Esophagus muscularis mucosa (tissue), 4 donors: ENCODE measurements around the gene ESRRG. TPM values are rescaled to one million over a fixed set of nuclear protein-coding genes. Genes with fewer than 3 reads are reported as not detected.

Source experiments
- DNase-seq: peaks from one replicate; pipeline ENCODE4 v3.0.0-alpha.2; 2017; ENCODE audit errors: extremely low spot score
- H3K27ac ChIP-seq, 4 donors: fragments of 200-600 bp; sonication (generic); replicated peaks in 1 of 4; 1 replicate in 3 of 4; 2 replicates in 1 of 4; pipeline ENCODE4 v1.5.1; 2016 to 2019; ENCODE audit warnings: mild to moderate bottlenecking in 1 of 4
- H3K27me3 ChIP-seq, 4 donors: fragments of 200-600 bp; sonication (generic); one replicate each; pipeline versions ENCODE4 v1.5.1 to v1.6.0; 2016 to 2019
- H3K36me3 ChIP-seq, 4 donors: fragments of 200-600 bp; sonication (generic); one replicate each; pipeline ENCODE4 v1.5.1; 2016 to 2019
- H3K4me1 ChIP-seq, 4 donors: fragments of 200-600 bp; sonication (generic); one replicate each; pipeline ENCODE4 v1.5.1; 2016 to 2019
- H3K4me3 ChIP-seq, 4 donors: fragments of 200-600 bp; sonication (generic); 1 replicate in 2 of 4; 2 replicates in 2 of 4; pipeline ENCODE4 v1.5.1; 2016 to 2019; ENCODE audit warnings: mild to moderate bottlenecking in 4 of 4, moderate library complexity in 1 of 4
- H3K9me3 ChIP-seq, 4 donors: fragments of 200-600 bp; sonication (generic); 1 replicate in 3 of 4; 2 replicates in 1 of 4; pipeline ENCODE4 v1.5.1; 2016 to 2019
- CTCF ChIP-seq, 3 experiments: fragments of 200-600 bp in 2 of 3; fragments of 450-650 bp in 1 of 3; sonication (generic) in 2 of 3; IDR thresholded peaks; one replicate each; pipeline ENCODE4 v1.5.1; 2017 to 2019; ENCODE audit warnings: antibody characterized with exemption in 3 of 3, mild to moderate bottlenecking in 2 of 3, moderate library complexity in 1 of 3
- EP300 ChIP-seq: sonication (generic); formaldehyde crosslinking; IDR thresholded peaks from one replicate; pipeline ENCODE4 v1.6.1; 2017; ENCODE audit warnings: antibody characterized with exemption
- POLR2A ChIP-seq: fragments of 450-650 bp; IDR thresholded peaks from one replicate; pipeline ENCODE4 v1.6.1; 2017; ENCODE audit warnings: antibody characterized with exemption, moderate library complexity, mild to moderate bottlenecking, low read depth
- POLR2AphosphoS5 ChIP-seq, 2 donors: sonication (generic); formaldehyde crosslinking; IDR thresholded peaks; one replicate each; pipeline ENCODE4 v1.6.1; 2017; ENCODE audit warnings: antibody characterized with exemption in 2 of 2
- WGBS: methylation state at CpG from one replicate; pipeline ENCODE4 v1.1.5; 2018; 5-methylcytosine and 5-hydroxymethylcytosine counted together
- intact Hi-C: fragments of 100-400 bp; cut with DNase I; formaldehyde crosslinking; loops from one replicate; pipeline ENCODE4 v1.15.1; 2023
- total RNA-seq, 4 donors: library from RNA; depleted of rRNA; stranded (reverse); fragments of >200 nt; gene quantifications; one replicate each; pipeline versions ENCODE4 v1.1.0 to v1.2.1, GENCODE V29; 2016

ESRRG gene
- total RNA-seq, 4 donors from 2014 or later = 3.4 to 7.8 (median 5.7) TPM

- no peak for DNase-seq
- Histone ChIP-seq H3K27ac (no peak overlapping the region), H3K36me3 (no peaks in the 10 kb centered on the region), H3K9me3 (no peaks in the 10 kb centered on the region), H3K4me1 (no peaks in the 10 kb centered on the region), H3K4me3 (no peak overlapping the region), H3K27me3 (no peaks in the 10 kb centered on the region)
- intact Hi-C loops = no loop called here
- 93% methylated on average over 11 of the region's 11 CpGs for WGBS
- TF ChIP-seq EP300 (no peak), CTCF (IDR thresholded peaks at IDR 0.05) (no peak), POLR2A (no peak), POLR2AphosphoS5 (IDR thresholded peaks at IDR 0.05) (no peak)
These were observed 162.7 kb downstream of the ESRRG start for GRCh38 chr1:216560527-216560926.

GRCh38 chr1:216559359-216559758 lies 163.9 kb downstream of the ESRRG start:
- intact Hi-C loops = no loop called here
- WGBS = 78% methylated on average over 3 of the region's 3 CpGs
- Histone ChIP-seq H3K27me3 (no peaks in the 10 kb centered on the region), H3K9me3 (no peaks in the 10 kb centered on the region), H3K4me3 (no peak overlapping the region), H3K36me3 (no peaks in the 10 kb centered on the region), H3K4me1 (no peaks in the 10 kb centered on the region), H3K27ac (no peak overlapping the region)
- no peak for DNase-seq
- TF ChIP-seq POLR2A (no peak), EP300 (no peak), POLR2AphosphoS5 (IDR thresholded peaks at IDR 0.05) (no peak), CTCF (IDR thresholded peaks at IDR 0.05) (no peak)

GRCh38 chr1:216555653-216556052 lies 167.6 kb downstream of the ESRRG start:
- Histone ChIP-seq H3K9me3 (no peaks in the 10 kb centered on the region), H3K27ac (no peak overlapping the region), H3K27me3 (no peaks in the 10 kb centered on the region), H3K4me3 (no peak overlapping the region), H3K4me1 (no peaks in the 10 kb centered on the region), H3K36me3 (no peaks in the 10 kb centered on the region)
- DNase-seq = no peak
- intact Hi-C loops = no loop called here
- TF ChIP-seq POLR2AphosphoS5 (IDR thresholded peaks at IDR 0.05) (no peak), CTCF (IDR thresholded peaks at IDR 0.05) (no peak), POLR2A (no peak), EP300 (no peak)
- 73% methylated on average over 4 of the region's 4 CpGs for WGBS

GRCh38 chr1:216554934-216555333 lies 168.3 kb downstream of the ESRRG start:
- Histone ChIP-seq H3K4me1 (no peaks in the 10 kb centered on the region), H3K36me3 (no peaks in the 10 kb centered on the region), H3K4me3 (no peak overlapping the region), H3K27me3 (no peaks in the 10 kb centered on the region), H3K9me3 (no peaks in the 10 kb centered on the region), H3K27ac (no peak overlapping the region)
- intact Hi-C loops = no loop called here
- TF ChIP-seq CTCF (IDR thresholded peaks at IDR 0.05) = no peak
- DNase-seq = no peak

GRCh38 chr1:216553766-216554165 lies 169.5 kb downstream of the ESRRG start:
- Histone ChIP-seq H3K9me3 (no peaks in the 10 kb centered on the region), H3K4me3 (no peak overlapping the region), H3K27me3 (no peaks in the 10 kb centered on the region), H3K27ac (no peak overlapping the region), H3K4me1 (no peaks in the 10 kb centered on the region), H3K36me3 (no peaks in the 10 kb centered on the region)
- 77% methylated on average over 3 of the region's 3 CpGs for WGBS
- TF ChIP-seq POLR2AphosphoS5 (IDR thresholded peaks at IDR 0.05) = no peak
- no peak for TF ChIP-seq POLR2A
- no peak for TF ChIP-seq CTCF (IDR thresholded peaks at IDR 0.05)
- TF ChIP-seq EP300 = no peak
- DNase-seq = no peak
- intact Hi-C loops = no loop called here
